Fibroblast of mammary gland (primary cell): Measurements from ENCODE around the gene TRAK2.

Experiments
- DNase-seq: peaks from one replicate; pipeline ENCODE4 v3.0.0-alpha.2; 2010; ENCODE audit warnings: low read depth
- H3K4me3 ChIP-seq: 2 replicates; pipeline ENCODE4 v1.5.1; 2011; ENCODE audit warnings: low read depth, mild to moderate bottlenecking, low read length, moderate library complexity; ENCODE audit not compliant: control insufficient read depth
- CTCF ChIP-seq: conservative IDR thresholded peaks from 2 replicates; pipeline ENCODE4 v1.5.1; 2011; ENCODE audit warnings: low read depth, low read length, inconsistent platforms; ENCODE audit not compliant: control insufficient read depth, insufficient read depth

The TRAK2 gene

DNA sequence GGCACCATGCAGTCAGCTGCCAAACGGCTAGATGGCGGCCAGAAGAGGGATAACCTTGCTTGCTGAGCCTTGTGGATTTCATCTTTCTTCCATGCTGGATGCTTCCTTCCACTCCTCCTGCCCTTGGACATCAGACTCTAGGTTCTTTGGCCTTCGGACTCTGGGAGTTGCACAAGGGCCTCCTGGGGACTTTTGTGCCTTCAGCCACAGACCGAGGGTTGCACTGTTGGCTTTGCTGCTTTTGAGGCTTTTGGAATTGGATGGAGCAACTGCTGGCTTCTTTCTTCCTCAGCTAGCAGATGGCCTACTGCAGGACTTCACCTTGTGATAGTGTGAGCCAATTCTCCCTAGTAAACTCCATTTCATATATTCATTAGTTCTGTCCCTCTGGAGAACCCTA, 31.3 kb upstream of the TRAK2 start:
- no peak overlapping the region for H3K4me3 ChIP-seq
- no peak for DNase-seq
- TF ChIP-seq CTCF = no peak

DNA sequence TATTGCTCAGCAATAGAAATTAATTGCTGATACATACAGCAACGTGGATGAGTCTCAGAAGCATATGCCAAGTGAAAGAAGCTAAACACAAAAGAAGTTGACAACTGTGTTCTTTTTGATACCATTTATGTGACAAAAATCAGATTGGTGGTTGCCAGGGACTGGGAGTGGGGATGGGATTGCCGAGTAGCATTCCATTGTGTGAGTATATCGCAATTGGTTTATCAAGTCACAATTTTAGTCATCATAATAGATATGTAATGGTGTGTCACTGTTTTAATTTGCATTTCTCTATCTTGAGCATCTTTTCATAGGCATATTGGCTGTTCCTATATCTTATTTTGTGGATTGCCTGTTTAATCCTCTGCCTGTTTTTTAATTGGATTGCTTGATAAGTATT, 21.2 kb upstream of the TRAK2 start:
- TF ChIP-seq CTCF = no peak
- H3K4me3 ChIP-seq = no peak overlapping the region
- peak; percentile 52 for DNase-seq

- TF ChIP-seq CTCF = no peak
- DNase-seq = peak; percentile 94
- H3K4me3 ChIP-seq = no peak overlapping the region
Measured at GRCh38 chr2:201471732-201472393, 20.6 kb upstream of the TRAK2 start.

DNA sequence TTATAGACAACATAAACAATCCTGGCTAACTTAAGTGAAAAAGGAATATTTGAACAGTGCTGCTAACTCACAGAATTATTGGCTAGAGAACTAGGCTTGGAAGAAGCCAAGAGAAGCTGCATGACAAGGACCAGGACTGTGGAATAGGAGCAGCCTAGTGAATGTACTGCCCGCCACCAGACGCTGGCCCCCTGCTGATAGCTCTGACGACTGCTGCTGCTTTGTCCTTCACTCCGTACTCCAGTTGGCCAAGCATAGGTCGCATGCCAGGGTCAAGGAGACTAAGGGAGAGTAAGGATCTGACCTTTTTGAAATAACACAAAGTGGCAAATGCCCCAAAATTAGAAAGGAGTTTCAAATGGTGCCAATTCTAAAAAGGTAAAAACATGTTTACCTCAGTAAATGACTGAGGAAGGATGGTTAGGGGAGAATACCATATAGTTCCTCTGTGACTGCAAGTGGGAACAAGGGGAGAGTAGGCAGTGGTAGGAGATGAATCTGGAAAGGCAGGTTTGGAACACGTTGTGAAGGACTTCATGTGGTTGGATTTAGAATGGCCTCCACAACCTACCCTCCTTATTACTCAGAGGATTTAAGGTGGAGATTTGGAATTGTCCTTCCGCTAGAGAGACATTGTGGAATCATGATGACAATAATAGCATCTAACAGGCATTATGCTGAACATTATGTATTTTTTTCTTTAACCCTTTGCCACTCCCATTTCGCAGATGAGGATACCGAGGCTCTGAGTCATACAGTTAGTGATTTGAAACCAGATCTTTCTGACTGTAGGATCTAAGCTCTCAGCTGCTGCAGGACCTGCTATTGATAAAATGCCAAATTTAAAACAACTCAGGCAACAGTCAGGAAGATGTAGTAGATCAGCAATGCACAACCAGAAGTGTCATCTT, 19.8 kb upstream of the TRAK2 start:
- DNase-seq = peak; percentile 85
- no peak for TF ChIP-seq CTCF
- no peak overlapping the region for H3K4me3 ChIP-seq

GRCh38 chr2:201467666-201468065, 16.4 kb upstream of the TRAK2 start:
- no peak overlapping the region for H3K4me3 ChIP-seq
- peak; percentile 24 for DNase-seq
- TF ChIP-seq CTCF = no peak

GRCh38 chr2:201466050-201466675, 14.9 kb upstream of the TRAK2 start:
- peak; percentile 90 for DNase-seq
- TF ChIP-seq CTCF = no peak
- no peak overlapping the region for H3K4me3 ChIP-seq
